ENCODE results near the gene GULP1.

- TF ChIP-seq POLR2AphosphoS5 (IDR thresholded peaks at IDR 0.05) (no peak), CTCF (IDR thresholded peaks at IDR 0.05; ENCODE audit: poor library complexity, severe bottlenecking) (no peak), RAD21 (conservative IDR thresholded peaks at IDR 0.05) (no peak), REST (IDR thresholded peaks at IDR 0.05; ENCODE audit: borderline replicate concordance) (no peak), EZH2 (IDR thresholded peaks at IDR 0.05; ENCODE audit: borderline replicate concordance, insufficient read depth, low read length, poor library complexity, severe bottlenecking) (no peak), SMC3 (conservative IDR thresholded peaks at IDR 0.05; ENCODE audit: poor library complexity) (no peak), MXI1 (conservative IDR thresholded peaks at IDR 0.05; ENCODE audit: poor library complexity, severe bottlenecking) (no peak), EP300 (conservative IDR thresholded peaks at IDR 0.05; ENCODE audit: poor library complexity, severe bottlenecking) (no peak), TAF1 (IDR thresholded peaks at IDR 0.05; ENCODE audit: low read depth) (no peak)
These were observed 343.0 kb downstream of the GULP1 start for GRCh38 chr2:188634656-188635055.

Data from neural cell (in vitro differentiated cells).